HuH-7.5 (cell line): ENCODE measurements around the gene CD28.
"Not testable (repeated sequence)": the region's sequence is repeated elsewhere in the genome, so short reads cannot be mapped to it uniquely, and the experiment has no call there.

Experiments
- DNase-seq: peaks from one replicate; pipeline ENCODE4 v3.0.0; 2011; ENCODE audit warnings: low spot score

CD28 gene

DNA sequence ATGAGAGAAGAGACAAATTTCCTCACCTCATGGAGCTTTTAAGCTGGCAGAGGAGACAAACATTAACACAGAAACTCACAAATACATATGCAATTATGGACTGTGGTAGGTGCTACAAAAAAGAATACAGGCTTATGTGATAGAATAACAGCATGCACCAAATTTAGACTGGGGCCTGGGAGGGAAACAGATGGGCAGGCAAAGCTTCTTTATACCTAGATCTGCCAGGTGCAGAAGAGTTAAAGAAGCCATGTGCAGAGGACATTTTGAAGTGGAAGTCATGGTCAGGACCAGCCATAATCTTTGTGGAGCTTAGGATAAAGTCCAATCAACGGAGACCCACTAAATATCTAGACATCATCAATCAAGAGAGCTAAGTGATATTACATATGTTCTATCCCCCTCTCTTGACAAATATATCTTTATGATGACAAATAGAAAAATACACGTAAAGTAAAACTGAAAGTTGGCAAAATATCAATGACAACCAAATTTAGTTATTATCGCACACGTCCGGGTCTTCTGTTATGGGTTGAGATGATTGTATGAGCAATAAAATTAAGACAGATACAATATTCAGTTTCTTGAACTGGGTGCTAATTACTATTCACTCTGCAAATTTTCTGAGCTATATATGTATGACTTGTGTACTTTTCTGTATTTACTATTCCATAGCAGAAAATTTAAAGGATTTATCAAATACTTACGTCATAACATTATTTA lies 44.1 kb downstream of the CD28 start:
- DNase-seq = no peak

GRCh38 chr2:203751685-203752271 lies 45.3 kb downstream of the CD28 start:
- no peak for DNase-seq

DNA sequence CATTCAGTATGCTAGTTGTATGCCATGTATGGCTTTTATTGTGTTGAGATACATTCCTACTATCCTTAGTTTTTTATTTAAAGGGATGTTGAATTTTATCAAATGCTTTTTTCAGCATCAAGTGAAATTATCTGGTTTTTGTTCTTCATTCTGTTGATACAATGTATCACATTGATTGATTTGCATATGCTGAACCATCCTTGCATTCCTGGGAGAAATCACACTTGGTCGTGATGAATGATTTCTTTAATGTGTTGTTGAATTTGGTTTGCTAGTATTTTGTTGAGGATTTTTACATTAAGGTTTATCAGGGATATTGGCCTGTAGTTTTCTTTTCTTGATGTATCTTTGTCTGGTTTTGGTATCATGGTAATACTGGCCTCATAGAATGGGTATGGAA lies 49.7 kb downstream of the CD28 start:
- DNase-seq = no peak

- DNase-seq = no peak
Observed at GRCh38 chr2:203758841-203759689, 52.6 kb downstream of the CD28 start.

DNA sequence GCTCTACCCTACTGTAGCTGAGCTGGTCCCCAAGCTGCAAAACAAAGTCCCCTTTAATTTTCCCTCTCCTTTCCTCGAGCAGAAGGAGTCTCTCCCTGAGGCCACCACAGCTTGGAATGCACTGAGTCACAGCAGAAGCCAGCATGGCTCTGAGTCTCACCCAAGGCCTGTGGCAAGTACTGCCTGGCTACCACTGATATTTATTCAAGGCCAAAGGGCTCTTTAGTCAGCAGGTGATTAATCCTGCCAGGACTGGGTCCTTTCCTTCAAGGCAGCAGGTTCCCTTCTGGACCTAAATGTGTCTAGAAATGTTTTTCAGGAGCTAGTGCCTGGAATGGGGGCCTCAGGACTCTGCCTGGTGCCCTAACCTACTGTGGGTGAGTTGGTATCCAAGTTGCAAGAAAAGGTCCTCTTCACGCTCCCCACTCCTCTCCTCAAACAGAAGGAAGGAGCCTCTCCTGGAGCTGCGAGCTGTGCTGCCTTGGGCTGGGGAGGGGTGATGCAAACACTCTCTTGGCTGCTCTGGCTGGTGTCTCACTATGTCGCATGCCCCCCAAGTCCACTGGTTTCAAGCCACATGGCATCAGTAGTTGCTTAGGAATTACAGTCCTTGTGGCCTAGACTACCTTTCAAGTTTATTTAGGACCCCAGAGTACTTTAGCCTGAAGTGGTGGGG lies 53.4 kb downstream of the CD28 start:
- DNase-seq = no peak

DNA sequence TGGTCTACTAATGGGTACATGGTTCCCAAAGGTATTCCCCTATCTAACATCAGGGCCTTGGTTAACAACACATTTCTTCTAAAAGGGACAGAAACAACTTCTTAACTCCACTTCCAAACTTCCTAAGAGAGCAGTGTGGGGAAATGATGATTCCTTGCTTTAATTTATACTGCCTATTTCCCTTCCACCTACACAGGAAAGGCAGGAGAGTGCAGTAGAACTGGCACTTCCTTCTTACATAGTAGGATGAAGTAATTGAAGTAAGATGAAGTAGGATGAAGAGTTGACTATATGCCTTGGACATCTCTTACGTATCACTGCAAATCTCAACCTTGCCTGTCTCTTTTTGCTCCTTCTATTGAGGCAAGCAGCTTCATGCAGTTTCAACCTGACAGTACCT lies 54.7 kb downstream of the CD28 start:
- DNase-seq = no peak

DNA sequence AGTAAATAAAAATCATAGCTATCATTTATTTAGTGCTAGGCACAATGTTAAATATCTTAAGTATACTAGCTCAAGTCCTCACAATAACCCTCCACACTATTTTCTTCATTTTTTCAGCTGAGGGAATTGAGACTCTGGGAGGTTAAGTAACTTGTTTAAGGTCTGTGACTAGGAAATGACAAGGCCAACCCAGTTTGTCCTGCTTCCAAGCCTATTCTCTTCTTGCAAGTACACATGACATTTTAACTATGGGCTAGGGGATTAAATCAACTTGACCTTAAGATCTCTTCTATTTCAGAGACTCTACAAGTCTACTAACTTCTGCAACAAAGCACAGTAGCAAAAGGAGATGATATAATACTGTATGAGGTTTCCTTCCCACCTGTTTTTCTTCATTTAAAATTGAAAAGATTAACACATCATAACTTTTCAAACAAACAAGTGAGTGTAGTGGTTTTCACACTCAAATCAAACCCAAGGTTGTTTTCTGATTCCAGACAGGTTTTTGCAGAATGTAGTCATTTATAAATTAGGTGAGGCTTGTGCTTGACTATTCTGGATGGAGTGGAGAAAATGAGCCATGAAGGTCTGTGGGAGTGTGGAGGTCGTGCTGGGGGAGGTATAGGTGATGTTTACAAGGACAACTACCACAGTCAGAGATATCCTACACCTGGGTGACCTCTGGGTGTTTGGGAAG lies 57.0 kb downstream of the CD28 start:
- DNase-seq = no peak

- DNase-seq = no peak
Observed at GRCh38 chr2:203763938-203764664, 57.7 kb downstream of the CD28 start.

GRCh38 chr2:203772456-203773165 lies 66.2 kb downstream of the CD28 start:
- no peak for DNase-seq

GRCh38 chr2:203774760-203775159 lies 68.3 kb downstream of the CD28 start:
- no peak for DNase-seq

- DNase-seq = no peak
Observed at GRCh38 chr2:203775684-203776083, 69.2 kb downstream of the CD28 start.

GRCh38 chr2:203777030-203777429 lies 70.6 kb downstream of the CD28 start:
- no peak for DNase-seq

DNA sequence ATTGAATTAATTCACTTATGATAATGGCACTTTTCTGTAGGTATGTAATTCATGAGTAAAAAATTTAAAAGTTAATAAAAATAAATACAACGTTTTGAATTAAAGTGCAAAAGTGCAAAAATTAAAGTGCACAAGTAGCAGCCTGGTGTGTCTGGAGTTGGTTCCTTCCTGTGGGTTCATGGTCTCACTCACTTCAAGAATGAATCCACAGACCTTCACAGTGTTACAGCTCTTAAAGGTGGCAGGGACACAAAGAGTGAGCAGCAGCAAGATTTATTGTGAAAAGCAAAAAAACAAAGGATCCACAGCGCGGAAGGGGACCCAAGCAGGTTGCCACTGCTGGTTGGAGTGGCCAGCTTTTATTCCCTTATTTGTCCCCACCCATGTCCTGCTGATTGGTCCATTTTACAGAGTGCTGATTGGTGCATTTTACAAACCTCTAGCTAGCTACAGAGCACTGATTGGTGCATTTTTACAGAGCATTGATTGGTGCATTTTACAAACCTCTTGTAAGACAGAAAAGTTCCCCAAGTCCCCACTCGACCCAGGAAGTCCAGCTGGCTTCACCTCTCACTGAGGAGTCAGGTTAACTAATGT lies 73.1 kb downstream of the CD28 start:
- DNase-seq = not testable (repeated sequence)

DNA sequence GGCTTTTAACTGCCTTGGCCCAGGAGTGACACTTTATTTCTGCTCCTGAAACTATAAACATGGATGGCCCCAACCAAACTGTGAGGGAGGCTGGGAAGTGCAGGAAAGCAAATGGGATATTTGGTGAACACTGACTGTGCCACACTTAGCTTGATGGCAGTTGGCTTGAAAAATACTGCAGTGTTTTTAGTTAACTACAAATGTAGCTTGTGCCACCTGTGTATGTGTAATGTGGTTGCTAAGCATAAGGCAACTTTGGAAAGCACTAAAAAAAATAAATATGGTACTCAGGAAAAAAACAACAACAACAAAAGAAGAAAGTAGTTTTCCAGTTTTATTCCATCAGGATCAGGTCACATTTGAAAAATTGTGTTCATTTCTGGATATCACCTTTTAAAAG lies 73.8 kb downstream of the CD28 start:
- no peak for DNase-seq

GRCh38 chr2:203781151-203781550 lies 74.7 kb downstream of the CD28 start:
- DNase-seq = no peak

DNA sequence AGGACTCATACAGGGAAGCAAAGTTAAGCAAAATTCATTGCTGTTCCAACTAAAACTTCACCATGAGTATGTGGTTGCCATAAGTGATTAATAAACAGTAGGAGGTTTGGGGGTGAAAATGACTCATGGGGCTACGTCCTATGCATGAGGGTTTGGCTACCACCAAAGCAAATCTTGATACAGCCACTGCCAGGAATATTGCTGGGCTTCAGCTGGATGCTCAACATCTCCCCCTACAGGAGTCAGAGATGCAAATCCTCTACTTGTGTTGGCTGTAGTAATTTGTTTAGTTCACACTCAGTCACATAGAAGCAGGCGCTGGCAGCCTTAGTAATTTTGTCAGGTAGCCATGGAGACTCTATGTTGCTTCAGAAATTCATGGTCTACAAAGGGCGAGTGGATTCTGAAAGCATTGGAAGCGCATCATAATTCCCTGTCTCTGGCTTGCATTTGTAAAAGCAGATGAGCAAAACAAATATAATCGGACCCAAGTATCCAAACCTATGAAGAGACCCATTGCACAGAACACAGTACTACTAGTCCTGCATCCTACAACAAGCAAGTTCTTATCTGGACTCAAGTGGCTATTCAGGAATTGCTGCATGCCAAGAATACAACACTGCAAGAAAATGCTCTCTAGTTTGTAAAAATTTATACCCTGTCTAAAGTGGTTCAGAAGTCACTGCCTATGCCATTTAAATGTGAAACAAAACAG lies 76.0 kb downstream of the CD28 start:
- peak; percentile 71 for DNase-seq

DNA sequence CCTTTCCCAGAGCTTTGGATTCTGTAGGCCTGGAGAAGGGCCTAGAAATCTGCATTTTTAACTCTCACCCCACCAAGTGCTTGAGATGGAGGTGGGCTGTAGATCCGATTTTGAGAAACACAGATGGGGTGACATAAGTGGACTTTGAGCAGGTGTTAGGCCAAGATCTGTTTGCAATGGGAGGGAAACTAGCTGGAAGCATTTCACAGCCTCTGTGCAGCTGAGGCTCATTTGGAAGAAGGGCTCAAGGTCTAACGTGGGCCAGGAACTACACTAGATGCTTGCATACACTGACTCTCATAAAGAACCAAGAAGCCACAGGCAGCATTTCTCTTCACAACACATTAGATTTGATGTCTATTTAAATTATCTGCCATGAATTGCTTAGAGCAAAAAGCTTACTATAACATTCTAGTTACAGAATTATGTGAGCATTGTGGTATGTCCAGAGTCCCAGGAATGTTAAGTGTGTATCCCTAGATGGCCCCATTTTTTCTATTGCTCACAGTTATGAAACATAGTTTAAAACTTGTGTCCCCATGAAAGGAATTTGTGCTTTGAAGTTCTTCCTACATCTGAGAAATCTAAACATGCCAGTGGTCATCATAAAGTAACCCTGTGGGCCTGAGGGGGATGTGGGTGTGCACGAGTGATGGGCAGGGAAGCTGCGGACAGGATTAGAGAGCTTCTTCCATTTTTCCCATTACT lies 77.2 kb downstream of the CD28 start:
- DNase-seq = peak; percentile 35

DNA sequence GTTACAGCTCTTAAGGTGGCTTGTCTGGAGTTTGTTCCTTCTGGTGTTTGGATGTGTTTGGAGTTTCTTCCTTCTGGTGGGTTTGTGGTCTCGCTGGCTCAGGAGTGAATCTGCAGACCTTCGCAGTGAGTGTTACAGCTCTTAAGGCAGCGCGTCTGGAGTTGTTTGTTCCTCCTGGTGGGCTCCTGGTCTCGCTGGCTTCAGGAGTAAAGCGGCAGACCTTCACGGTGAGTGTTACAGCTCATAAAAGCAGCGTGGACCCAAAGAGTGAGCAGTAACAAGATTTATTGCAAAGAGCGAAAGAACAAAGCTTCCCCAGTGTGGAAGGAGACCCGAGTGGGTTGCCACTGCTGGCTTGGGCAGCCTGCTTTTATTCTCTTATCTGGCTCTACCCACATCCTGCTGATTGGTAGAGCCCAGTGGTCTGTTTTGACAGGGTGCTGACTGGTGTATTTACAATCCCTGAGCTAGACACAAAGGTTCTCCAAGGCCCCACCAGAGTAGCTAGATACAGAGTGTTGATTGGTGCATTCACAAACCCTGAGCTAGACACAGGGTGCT lies 78.4 kb downstream of the CD28 start:
- DNase-seq = not testable (repeated sequence)
